Stimulated activated CD4-positive, alpha-beta T cell treated with anti-CD3 and anti-CD28 coated beads, TNF-alpha, amount 100 ng/mL, for 24 hours (primary cell): Measurements from ENCODE around the gene SLC49A3.
"Not testable (repeated sequence)": the region's sequence is repeated elsewhere in the genome, so short reads cannot be mapped to it uniquely, and the experiment has no call there.

Source experiments
- DNase-seq, 3 experiments: peaks; one replicate each; pipeline ENCODE4 v3.0.0-alpha.2; 2020; ENCODE audit warnings: low read depth in 3 of 3

The SLC49A3 gene

DNA sequence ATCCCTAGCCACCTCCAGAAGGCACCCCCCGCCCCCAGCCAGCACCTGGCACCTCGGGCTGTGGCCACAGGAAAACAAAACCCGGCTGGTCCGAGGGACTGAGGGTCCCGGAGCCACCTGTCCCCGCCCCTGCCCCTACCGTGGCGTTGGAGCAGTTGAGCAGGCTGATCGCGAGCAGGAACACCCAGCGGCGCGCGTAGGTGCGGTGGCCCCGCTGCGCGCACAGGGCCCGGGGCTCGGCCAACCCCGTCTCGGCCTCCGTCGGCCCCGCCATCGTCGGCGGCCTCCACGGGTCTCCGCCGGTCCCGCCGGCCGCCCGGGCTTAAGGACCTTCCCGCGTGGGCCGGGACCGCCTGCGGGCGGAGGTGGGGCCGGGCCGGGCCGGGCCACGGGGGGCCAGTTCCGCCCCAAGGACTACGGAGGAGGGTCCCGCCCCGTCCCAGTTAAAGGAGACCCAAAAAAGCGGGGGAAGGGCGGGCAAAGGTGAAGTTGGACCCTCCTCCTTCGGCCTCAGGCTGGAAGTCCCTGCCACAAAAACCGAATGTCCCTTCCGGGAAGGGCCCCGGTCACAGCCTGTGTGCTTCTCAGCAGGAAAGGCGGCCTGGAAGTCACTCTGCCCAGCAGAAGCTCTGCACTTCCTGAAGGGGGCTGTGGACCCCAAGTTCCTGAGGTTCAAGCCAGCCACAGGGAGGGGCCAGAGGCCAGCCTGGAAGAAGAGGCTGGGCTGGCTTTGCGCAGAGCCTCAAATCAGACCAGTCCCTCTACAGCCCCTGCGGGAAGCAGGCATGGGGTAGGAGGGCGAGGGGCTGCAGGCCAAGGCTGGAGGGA lies at the start of gene SLC49A3:
SLC49A3 (minus strand) TSS at position 298 of the 828 bp plus-strand sequence; CDS start at position 274, 24 bp downstream.
- no peak for DNase-seq

DNA sequence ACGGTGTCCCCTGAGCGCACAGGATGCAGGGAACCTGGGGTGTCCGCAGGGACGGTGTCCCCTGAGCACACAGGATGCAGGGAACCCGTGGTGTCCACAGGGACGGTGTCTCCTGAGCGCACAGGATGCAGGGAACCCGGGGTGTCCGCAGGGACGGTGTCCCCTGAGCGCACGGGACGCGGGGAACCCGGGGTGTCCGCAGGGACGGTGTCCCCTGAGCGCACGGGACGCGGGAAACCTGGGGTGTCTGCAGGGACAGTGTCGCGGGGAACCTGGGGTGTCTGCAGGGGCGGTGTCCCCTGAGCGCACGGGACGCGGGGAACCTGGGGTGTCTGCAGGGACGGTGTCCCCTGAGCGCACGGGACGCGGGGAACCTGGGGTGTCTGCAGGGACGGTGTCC lies 47.6 kb upstream of the SLC49A3 start:
- DNase-seq = not testable (repeated sequence)

DNA sequence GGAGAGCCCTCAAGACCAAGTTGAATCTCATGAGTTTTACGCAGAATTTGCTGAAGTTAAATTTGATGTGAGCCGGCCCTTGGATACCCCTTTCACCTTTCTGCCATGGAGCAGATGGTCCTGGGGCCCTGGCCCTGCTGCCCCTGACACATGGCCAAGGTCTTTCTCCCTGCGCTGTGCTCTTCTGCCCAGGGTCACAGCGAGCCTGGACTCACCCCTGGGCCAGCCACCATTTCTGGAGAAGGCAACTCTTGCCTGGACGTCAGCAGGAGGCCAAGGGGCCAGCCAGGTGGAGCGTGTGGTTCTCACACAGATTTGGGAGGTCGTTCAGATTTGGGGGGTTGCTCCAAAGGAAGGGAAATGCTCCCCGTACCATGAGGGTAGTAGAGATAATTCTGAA lies 46.6 kb upstream of the SLC49A3 start:
- DNase-seq = no peak

DNA sequence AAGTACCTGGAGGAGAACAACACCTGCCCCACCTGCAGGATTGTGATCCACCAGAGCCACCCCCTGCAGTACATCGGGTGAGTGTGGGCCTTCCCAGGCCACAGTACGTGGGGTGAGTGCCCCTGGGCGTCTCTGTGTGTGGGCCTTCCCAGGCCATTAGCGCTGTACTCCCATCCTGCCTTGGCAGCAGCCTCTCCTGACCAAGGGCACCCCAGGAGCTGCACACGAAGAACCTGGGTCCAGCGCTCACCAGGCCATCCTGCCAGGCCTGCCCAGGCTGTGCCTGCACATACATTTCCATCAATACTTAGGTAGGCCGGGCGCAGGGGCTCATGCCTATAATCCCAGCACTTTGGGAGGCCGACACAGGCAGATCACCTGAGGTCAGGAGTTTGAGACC lies 46.0 kb upstream of the SLC49A3 start:
- DNase-seq = no peak

DNA sequence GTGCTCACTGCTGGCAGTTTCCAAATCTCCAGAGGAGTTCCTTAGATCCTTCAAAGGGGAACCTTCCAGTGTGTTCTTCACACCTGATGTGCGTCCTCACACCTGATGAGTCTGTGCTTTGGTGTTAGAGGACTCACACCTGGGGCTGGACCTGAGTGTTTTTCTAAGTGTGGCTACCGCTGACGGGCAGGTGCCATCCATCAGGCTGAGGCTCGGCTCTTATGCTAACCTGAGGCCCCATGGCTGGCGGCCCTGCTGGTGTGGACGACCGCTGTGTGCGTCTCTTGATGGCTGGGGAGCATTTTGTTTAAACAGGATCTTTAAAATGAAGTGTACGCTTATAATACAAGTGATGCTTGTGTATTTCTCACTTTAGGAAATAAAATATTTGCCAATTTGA lies 45.1 kb upstream of the SLC49A3 start:
- DNase-seq = no peak

DNA sequence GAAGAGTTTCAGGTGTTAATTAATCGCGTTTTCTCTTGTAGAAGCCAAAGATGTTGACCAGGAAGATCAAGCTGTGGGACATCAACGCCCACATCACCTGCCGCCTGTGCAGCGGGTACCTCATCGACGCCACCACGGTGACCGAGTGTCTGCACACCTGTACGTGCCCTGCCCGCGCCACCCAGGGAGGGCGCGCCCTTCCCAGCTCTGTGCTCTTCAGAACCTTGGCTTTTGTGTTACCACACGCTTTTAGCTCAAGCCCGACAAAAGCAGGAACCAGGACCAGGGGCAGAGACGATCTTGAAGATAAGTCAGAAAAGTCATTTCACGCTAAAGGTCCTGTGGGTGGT lies 44.7 kb upstream of the SLC49A3 start:
- DNase-seq = no peak

DNA sequence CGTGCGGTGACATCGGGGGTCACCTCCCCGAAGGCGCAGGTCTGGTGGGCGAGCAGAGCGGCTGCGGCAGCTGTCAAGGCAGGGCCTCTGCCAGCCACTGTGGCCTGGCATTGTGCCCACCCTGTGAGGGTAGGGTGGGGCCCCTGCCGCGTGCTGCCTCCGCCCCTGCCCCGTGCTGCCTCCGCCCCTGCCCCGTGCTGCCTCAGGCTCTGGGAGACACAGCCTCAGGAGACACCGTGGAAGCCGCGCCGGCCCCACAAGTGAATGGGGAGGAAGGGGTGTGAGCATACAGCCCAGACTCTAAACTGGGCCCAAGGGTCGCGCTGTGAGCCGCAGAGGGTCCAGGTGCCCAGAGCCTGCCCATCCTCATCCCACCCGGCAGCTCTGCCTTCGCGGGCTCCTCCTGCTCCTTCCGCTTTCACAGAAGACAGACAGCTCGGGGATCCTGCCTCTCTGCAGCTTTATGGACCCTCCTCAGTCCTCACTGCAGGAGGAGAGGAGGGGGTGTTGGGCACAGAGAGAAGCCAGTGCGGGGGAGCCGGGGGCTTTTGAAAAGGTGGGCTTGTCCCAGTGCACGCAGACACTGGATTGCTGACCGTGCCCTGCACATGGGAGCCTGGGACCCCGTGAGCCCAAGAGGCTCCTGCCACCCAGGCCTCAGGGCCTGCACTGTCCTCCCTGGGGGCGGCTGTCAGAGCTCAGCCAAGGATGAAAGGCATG lies 44.1 kb upstream of the SLC49A3 start:
- no peak for DNase-seq

DNA sequence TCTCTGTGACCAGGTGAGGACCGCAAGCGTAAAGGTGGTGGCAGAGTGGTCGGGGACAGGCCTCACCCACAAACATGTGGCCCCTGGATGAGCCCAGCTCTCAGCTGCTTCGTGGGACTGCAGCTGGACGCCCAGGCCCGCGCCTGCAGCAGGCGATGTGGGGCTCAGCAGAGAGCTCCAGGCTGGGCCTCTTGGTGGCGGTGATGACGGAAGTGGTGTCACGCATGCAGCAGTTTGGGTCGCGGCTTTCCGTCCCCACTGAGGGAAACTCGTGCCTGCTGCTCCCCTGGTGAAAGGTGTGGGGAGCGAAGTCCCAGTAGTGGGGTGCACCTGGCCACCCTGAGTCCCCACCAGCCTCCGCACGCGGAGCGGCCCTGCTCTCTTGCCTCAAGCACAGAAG lies 43.5 kb upstream of the SLC49A3 start:
- no peak for DNase-seq

DNA sequence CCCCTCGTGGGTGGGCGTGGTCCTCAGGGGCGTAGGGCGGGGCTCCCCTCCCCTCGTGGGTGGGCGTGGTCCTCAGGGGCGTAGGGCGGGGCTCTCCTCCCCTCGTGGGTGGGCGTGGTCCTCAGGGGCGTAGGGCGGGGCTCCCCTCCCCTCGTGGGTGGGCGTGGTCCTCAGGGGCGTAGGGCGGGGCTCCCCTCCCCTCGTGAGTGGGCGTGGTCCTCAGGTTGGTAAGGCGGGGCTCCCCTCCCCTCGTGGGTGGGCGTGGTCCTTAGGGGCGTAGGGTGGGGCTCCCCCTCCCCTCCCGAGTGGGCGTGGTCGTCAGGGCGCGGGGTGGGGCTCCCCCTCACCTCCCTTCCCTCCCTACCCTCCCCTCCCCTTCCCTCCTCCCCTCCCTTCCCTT lies 43.0 kb upstream of the SLC49A3 start:
- DNase-seq = not testable (repeated sequence)

DNA sequence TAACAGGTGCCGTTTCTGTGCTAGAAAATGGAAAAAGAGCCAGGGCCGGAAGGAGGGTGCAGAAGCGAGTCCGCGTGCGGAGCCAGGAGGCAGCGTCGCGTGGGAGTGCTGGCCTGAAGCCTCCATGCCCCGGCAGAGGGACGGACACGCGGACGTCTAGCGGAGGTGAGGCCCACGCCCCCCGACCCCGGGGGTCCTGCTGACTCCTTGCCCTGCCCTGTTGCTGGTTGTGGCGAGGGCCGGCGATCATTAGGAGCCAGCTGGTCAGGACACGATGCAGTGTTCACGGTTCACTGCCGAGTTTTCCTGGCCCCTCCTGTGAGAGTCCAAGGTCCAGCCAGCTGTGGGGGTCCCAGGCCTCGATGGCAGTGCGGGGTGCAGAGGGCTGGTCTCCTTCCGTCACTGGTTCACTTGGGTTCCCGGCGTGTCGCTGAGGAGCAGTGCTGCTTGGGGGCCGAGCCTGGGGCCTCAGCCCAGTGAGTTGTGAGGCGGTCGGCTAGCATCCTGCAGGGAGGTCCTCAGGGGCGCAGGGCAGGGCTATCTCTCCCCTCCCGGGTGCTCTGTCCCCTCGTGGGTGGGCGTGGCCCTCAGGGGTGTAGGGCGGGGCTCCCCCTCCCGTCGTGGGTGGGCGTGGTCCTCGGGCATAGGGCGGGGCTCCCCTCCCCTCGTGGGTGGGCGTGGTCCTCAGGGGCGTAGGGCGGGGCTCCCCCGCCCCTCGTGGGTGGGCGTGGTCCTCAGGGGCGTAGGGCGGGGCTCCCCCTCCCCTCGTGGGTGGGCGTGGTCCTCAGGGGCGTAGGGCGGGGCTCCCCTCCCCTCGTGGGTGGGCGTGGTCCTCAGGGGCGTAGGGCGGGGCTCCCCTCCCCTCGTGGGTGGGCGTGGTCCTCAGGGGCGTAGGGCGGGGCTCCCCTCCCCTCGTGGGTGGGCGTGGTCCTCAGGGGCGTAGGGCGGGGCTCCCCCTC lies 42.3 kb upstream of the SLC49A3 start:
- not testable (repeated sequence) for DNase-seq

DNA sequence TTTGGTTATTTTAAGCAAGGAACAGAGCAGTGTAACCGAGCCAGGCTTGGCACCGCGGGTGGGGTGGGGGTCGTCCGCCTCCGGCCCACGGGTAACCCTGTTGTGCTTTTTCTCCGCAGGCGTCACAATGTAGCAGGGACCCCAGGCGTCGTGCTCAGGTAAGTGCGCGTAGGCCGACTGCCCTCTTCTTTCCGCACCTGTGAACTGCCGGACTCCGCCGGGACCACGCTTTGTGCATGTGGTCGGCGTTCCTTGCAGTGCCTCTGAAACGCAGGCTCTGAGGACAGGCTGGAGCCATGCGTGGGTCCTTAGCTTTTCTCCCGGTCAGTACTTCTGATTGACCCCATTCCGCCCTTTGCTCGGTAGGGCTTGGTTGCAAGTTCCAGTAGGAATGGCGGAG lies 41.6 kb upstream of the SLC49A3 start:
- no peak for DNase-seq

DNA sequence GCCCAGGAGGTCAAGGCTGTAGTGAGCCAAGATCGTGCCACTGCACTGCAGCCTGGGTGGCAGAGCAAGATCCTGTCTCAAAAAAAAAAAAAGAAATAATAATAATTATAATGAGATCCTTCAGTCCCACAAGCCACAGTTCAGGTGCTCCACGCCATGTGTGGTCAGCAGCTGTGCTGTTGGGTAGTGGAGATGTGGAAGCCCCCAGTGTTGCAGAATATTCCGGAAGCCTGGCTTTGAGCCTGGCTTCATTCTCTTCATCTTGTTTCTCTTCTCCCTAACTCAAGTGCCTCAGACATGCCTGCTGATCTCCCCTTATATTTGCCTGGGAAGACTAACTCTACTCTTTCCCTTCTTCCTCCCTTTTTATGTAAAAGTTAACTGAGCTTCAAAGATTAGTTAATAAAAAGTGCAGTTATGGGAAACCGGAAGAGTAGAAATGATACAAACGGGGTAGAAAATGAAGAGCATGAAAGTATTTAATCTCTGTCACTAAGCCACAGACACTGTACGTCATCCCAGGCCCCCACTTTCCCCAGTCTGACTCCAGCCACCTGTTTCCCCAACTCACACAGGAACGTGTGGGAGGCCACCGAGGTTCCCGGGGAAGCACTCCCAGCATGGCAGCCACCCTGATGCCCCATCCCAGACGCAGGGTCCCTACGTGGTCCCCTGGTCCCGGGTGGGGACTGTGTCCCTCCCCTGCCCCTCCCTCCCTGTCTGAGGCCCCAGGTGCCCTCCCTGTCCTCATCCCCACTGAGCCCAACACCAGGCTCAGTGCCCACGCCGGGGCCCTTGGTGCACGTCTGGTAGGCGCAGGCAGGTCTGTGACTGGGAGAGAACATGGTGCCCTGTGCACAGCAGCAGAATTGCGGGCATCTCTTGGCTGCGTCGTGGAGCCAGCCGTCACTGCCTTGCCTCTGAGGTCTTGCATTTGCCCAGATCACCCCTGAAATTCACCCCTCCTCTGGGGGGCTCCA lies 40.7 kb upstream of the SLC49A3 start:
- no peak for DNase-seq

DNA sequence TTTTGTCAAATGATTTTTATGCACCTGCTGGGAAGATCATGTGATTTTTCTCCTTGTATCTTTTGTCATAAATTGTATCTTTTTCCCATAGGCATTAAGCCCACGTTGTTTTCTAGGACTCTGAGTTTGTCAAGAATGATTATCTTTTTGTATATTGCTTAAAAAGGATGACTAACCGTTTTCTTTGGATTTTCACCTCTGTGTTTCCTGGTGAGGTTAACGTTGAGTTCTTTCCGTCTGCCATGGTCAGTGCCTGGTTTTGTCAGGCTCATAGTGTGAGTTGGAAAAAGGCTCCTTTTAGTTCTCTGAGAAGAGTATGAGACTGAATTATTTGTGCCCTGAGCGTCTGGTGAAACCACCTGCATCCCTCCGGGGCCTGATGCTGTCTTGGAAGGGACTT lies 38.6 kb upstream of the SLC49A3 start:
- DNase-seq = no peak

DNA sequence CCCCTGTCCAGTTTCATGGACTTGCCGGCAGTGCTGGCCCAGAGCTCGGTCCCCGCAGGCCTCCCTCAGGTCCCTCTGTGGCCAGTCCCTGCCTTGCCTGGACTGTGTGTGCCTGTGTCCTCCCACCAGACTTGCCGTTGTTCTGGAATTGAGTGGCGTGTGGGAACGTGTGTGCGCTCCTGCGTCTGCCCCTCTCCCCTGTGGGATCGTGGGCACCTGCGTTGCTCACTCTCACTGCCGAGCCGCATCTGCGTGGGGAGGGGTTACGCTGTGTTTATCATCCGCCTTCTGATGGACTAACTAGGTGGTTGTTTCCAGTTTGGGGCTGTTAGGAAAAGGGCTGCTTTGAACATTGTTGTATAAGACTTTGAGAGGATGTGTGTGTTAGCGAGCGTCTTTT lies 37.9 kb upstream of the SLC49A3 start:
- DNase-seq = no peak

DNA sequence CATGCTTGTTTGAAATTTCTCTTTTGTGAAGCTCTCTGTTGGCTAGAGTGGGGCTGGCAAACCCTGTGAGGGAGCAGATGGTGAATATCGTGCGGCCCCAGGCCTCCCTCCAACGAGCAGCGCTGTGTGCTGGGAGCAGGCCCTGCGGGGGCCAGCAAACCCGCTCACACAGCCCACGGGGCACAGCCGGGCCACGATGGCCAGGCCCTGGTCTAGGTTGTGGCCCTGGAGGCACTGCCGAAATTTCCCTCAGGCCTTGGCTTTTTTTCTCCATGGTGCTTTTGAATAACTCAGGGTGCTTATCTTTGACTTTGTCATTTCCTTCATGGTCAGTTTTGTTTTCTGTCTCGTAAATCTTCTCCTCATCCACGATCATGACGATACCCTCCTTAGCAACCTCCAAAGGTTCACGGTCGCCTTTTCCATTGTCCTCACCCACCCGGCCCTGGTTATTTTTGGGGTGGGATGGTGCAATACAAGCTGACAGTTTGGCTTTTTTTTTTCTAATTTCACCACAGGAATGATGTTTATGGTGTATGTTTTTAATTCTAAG lies 37.4 kb upstream of the SLC49A3 start:
- DNase-seq = no peak

DNA sequence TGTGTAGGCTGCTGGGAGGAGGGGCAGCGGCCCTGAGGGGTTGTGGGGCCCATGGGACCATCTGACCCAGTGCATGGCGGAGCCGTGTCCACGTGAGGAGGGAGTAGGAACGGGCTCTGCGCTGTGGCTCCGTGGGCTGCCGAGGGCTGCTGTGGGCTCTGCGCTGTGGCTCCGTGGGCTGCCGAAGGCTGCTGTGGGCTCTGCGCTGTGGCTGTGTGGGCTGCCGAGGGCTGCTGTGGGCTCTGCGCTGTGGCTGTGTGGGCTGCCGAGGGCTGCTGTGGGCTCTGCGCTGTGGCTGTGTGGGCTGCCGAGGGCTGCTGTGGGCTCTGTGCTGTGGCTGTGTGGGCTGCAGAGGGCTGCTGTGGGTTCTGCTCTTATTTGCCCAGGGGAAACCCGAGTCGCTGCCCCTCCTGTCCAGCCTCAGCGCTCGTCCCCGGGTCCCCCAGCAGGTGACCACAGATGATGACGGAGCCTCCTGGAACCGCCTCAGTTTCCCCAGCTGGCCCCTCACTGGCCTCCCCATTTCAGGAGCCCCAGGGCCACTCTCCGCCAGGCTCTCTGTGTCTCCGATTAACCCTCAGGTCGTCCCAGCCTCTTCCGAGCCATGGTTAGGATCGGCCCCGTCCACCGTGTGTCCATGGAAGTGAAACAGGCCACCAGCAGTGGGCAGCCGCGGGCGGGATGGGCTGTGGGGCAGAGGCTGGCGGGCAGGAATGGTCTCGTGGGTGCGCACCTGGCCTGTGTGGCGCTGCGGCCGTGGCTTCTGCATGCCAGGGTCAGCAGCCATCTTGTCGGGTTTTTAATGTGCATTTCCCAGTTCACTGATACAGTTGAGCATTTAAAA lies 36.7 kb upstream of the SLC49A3 start:
- DNase-seq = no peak

DNA sequence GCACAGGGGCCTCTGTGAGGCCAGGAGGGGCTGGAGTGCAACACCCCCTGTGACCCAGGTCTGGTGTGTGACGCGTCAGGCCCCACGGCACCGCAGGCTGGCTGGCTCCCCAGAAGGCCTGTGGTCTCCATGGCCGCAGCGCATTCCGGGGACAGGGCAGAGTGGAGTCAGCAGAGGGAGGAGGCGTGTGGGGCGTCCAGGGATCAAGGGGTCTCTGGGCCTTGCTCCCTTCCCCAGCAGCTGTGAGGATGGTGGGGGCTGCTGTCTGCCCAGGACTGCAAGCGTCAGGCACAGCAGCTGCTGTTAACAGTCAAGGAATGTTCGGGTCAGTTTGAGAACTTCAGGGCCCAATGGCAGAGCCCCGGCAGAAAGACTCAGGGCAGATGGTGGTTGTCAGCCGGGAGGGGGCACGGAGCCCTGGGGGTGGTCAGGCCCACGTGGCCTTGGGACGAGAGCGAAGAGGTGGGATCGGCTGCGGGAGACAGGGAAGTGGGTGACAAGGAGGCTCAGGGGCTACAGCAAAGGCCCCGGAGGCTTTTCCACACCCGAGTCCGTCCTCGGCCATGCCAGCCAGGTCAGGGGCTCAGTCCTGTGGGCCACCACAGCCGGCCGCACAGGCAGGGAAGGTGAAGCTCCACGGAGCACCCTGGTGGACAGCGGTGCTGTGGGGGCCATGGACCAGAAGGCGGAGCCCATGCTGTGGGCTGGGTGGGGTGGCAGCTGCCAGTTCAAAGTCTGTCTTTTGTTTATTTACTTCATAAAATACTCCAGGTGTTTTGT lies 35.0 kb upstream of the SLC49A3 start:
- no peak for DNase-seq

DNA sequence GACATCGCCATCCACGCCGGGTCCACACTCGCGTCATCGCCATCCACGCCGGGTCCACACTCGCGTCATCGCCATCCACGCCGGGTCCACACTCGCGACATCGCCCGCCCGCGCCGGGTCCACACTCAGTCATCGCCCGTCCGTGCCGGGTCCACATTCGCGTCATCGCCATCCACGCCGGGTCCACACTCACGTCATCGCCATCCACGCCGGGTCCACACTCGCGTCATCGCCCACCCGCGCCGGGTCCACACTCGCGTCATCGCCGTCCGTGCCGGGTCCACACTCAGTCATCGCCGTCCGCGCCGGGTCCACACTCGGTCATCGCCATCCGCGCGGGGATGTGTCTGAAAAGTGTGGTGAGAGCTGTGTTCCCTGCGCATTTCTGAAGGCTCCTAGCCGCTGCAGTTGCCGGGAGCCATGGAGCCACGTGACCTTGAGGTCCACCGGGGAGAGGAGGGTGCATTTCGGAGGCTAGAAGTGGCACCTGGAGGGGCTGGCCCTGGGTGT lies 34.0 kb upstream of the SLC49A3 start:
- DNase-seq = no peak
